GM10266 (cell line): ENCODE results near the gene ANXA11.

Source experiments
- DNase-seq: peaks from one replicate; pipeline ENCODE4 v3.0.0; 2012; ENCODE audit errors: extremely low spot score
- CTCF ChIP-seq: IDR thresholded peaks from 2 replicates; pipeline ENCODE4 v1.5.1; 2012; ENCODE audit warnings: mild to moderate bottlenecking, low read depth; ENCODE audit not compliant: control insufficient read depth, insufficient read depth; ENCODE audit errors: missing control alignments

Gene ANXA11

GRCh38 chr10:80166581-80167470 is 38.5 kb downstream of the ANXA11 start:
- TF ChIP-seq CTCF, result no peak

GRCh38 chr10:80165173-80165572 is 40.2 kb downstream of the ANXA11 start:
- no peak for TF ChIP-seq CTCF
- DNase-seq, result no peak

More at GRCh38 chr10:80166581-80167470, 38.5 kb downstream of the ANXA11 start:
- DNase-seq, result no peak

DNA sequence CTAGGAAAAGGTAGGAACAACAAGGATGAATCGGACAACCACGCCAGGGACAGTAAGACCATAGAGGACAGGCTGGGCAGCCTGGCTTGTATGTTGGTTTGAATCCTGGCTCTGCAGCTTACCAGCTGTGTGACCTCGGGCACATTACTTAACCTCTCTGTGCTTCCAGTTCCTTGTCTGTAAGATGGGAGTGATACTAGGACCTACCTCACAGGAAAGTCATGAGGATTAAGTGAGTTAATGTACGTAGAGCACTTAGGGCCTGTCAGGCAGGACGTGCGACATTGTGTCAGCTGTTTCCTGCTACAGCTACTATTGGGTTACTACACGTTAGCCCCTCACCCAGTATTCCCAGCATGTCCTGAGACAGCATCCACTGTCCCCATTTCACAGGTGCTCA is 40.7 kb downstream of the ANXA11 start:
- TF ChIP-seq CTCF, result no peak
- no peak for DNase-seq

GRCh38 chr10:80163741-80164341 is 41.5 kb downstream of the ANXA11 start:
- TF ChIP-seq CTCF, result no peak

DNA sequence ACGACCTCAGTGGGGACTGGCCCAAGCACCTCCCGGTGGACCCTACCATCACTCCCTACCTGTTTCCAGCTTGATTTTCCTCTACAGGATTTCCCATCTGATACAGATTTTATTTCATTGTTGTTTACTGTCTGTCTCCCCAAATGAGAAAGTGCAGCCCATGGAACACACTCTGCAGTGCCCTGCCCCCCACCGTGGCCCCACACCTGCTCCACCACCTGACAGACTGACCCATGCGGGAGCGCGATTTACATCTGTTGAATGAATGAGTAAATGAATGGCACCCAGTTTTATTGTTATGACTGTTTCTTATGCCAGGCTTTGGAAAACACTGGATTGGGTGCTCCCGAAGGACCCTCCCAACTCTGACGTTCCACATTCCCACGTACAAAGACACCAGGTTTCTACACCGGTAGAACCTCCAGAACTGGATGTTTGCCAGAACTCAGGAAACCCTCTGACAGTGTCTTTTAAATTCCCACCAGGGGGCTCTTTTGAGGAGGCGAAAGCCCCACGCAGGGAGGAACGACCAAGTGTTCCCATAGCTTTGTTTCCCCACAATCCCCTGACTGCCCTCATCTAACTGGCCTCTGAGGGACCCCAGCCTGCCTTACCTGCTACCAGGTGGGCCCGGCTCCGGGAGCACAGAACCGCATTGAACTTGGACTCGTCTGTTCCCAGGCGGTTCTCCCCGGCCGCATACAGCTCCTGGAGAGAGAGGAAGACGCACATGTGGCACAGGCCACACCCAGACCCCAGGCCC is 43.8 kb downstream of the ANXA11 start:
- DNase-seq, result no peak
- no peak for TF ChIP-seq CTCF

More at GRCh38 chr10:80163741-80164341, 41.5 kb downstream of the ANXA11 start:
- no peak for DNase-seq

GRCh38 chr10:80160361-80161320 is 44.7 kb downstream of the ANXA11 start:
- TF ChIP-seq CTCF, result no peak
- DNase-seq, result no peak
